Omental fat pad (tissue), 4 donors: ENCODE measurements around the gene FBXL2. TPM values are rescaled to one million over a fixed set of nuclear protein-coding genes. Genes with fewer than 3 reads are reported as not detected.

Experiments
- ATAC-seq: fragments of 150-250 bp; one replicate; pipeline ENCODE4 v1.9.1; 2016; ENCODE audit warnings: mild to moderate bottlenecking, moderate library complexity; ENCODE audit not compliant: low FRiP score
- DNase-seq: peaks from one replicate; pipeline ENCODE4 v3.0.0-alpha.2; 2019; ENCODE audit warnings: low spot score
- total RNA-seq, 4 donors: library from RNA; depleted of rRNA; stranded (reverse); fragments of >200 nt; gene quantifications; one replicate each; pipeline ENCODE4 v1.1.0, GENCODE V29; 2016
- TF ChIP-seq, protein P1 (sequence below), 3 donors: fragments of 450-650 bp; IDR thresholded peaks; one replicate each; pipeline ENCODE4 v1.5.1; 2016 to 2017; ENCODE audit warnings: antibody characterized with exemption in 3 of 3, mild to moderate bottlenecking in 3 of 3, moderate library complexity in 2 of 3

The FBXL2 gene, protein sequence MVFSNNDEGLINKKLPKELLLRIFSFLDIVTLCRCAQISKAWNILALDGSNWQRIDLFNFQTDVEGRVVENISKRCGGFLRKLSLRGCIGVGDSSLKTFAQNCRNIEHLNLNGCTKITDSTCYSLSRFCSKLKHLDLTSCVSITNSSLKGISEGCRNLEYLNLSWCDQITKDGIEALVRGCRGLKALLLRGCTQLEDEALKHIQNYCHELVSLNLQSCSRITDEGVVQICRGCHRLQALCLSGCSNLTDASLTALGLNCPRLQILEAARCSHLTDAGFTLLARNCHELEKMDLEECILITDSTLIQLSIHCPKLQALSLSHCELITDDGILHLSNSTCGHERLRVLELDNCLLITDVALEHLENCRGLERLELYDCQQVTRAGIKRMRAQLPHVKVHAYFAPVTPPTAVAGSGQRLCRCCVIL
- 10 to 100 TPM in 1 of 4 donors, 1 to 10 TPM in 3; 6.7 to 13.5 (median 7.3) TPM for total RNA-seq

DNA sequence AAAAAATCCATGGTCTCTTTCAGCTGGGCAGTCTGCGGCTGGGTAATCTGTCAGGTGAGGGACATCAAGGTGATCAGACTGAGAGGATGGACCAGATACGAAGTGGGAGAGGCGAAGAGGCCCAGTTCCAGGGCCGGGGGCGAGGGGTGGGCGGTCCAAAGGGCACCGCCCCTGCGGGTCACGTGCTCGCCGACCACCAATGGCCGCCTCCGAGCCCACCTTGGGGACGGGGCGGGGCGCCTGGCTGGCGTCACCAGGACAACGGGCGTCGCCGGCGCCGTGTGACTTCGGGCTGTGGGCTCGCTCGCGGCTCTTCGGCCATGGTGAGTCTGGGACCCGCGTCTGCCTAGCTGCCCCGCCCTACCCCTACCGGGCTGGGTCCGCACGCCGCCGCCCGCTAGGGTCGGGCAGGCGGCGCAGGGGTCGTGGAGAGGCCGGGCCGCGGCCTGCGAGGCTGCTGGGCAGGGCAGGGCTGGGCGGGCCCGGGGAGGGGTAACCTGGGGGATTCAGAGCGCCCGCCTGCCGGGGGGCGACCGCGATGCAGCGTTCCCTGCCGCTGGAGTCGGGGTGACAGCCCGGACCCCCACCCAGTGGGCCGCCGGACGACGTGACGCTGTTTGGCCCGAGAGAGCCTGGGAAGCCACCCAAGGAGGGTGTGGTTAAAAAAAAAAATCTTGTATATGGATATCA lies at the start of gene FBXL2:
Gene FBXL2 (plus strand): TSS at position 250 of the 690 bp plus-strand sequence. CDS start 71 bp downstream, at position 321.
- DNase-seq (no peak), ATAC-seq (peak; percentile 91)
- TF ChIP-seq, protein P1, sequence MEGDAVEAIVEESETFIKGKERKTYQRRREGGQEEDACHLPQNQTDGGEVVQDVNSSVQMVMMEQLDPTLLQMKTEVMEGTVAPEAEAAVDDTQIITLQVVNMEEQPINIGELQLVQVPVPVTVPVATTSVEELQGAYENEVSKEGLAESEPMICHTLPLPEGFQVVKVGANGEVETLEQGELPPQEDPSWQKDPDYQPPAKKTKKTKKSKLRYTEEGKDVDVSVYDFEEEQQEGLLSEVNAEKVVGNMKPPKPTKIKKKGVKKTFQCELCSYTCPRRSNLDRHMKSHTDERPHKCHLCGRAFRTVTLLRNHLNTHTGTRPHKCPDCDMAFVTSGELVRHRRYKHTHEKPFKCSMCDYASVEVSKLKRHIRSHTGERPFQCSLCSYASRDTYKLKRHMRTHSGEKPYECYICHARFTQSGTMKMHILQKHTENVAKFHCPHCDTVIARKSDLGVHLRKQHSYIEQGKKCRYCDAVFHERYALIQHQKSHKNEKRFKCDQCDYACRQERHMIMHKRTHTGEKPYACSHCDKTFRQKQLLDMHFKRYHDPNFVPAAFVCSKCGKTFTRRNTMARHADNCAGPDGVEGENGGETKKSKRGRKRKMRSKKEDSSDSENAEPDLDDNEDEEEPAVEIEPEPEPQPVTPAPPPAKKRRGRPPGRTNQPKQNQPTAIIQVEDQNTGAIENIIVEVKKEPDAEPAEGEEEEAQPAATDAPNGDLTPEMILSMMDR (IDR thresholded peaks at IDR 0.05) = no peak

DNA sequence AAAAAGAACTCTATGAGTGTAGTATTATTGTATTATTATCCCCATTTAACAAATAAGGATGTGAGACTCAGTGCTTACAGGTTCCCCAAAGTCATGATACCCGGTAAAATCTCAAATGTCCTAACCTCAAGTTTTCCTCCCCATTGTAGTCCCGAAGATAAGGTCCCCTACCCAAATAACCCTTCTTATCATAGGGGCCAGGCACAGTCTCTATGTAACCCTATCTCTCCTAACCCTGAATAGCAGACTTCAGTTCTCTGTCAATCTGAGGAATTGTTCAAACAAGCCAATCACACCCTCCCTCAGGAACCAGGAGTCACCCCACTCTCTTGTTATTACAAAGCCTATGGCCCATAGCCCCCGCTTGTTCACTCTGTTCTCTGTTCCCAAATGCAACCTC lies 48.2 kb upstream of the FBXL2 start:
- ATAC-seq (no peak), DNase-seq (no peak)
- TF ChIP-seq, protein P1 (IDR thresholded peaks at IDR 0.05) = no peak

DNA sequence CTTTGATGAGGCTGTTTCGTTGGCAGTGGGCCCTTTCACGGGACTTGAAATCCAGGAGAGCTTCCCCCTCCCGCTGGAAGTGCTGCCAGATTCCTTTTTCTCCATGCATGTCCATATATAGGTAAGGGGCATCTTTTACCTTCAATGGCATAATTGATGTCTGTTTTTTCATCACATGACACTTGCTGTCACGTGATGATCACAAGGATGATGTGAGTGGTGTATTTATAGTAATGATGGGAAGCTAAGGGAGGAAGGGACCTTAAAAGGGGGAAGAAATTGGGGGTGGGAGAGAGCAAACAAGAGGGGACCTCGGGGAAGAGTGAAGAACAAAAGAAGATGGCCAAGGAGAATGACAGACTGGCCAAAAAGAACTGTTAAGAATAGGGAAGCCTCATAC lies 47.3 kb upstream of the FBXL2 start:
- DNase-seq (no peak), ATAC-seq (no peak)
- TF ChIP-seq, protein P1 (IDR thresholded peaks at IDR 0.05) = no peak

DNA sequence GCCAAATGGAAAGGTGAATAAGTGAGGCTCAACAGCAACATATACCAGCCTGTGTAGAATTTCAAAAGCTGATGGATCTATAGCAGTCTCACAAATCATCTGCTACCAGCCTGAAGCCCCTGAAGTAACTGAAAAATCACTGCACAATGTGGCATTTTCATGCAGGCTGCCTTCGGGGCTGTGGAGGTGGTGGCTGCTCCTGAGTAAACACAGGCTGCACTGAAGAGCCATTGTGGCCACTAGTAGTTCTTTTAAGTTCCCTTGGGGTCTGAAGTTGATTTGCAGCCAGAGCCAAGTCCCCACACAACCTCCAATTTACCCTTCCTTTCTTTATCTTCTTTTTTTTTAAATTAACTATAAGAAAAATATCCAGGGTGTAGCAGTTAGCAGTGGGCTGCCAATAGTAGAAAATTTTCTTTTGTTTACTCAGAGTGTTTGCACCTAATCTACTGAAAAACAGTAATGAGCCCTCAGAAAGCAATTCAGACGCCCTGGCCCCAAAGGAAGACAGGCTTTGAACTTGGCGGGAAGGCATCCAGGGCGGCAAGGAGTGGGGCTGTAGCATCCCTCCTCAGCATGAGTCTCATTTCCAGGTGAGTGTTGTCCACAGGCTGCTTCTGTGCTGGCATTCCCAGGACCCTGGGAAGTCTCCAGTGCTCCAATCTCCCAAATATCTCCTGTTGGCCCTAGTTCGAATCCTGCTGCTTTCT lies 45.3 kb upstream of the FBXL2 start:
- no peak for DNase-seq
- ATAC-seq = no peak
- TF ChIP-seq, protein P1 (IDR thresholded peaks at IDR 0.05) = no peak

DNA sequence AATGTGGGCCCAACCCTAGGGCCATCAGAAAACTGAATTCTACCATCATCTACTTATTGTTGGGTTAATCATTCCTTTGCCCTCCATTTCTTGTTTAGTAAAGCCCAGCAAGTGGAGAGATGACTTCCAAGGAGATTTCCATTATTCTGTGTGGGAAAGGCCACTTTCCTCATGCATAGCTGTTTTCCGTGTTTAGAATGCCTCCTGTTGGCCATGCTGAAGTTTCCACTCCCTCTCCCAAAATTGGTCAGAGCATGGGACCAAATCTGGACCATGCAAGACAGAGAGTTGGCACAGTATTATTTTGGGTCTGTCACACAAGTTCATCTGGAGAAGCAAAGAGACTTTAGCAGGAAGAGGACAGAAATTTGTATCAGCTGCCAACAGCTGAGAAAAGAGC lies 43.4 kb upstream of the FBXL2 start:
- TF ChIP-seq, protein P1 (IDR thresholded peaks at IDR 0.05) = no peak
- ATAC-seq = no peak
- DNase-seq = no peak

DNA sequence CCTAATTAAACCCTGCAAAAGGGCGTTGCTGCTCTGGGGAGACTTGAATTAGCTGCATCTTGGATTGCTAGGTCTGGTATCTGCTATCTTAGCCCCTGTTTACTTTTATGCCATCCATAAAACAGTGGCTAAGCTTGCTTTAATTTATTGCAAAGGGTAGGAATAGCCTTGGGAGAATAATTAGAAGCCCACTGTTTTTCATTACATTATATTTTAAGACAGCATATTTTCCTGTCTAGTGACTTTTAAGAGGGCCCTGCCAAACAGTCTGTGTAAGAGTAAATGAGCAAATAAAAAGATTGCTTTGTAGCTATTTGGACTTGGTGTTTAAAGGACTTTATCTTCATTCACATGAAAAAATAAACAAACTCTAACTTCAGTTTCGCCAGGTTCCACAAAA lies 41.2 kb upstream of the FBXL2 start:
- TF ChIP-seq, protein P1 (IDR thresholded peaks at IDR 0.05) = no peak
- no peak for ATAC-seq

More for the DNA sequence above, 41.2 kb upstream of the FBXL2 start:
- DNase-seq = no peak
